ENCODE results near the gene ORC2.

- TF ChIP-seq CTCF (conservative IDR thresholded peaks at IDR 0.05; ENCODE audit: low read depth, low read length), result no peak
- no peak for TF ChIP-seq EZH2phosphoT487 (IDR thresholded peaks at IDR 0.05; ENCODE audit: borderline replicate concordance, low read length)
Measured at GRCh38 chr2:200878289-200878880, 85.1 kb downstream of the ORC2 start.
